GM19455 (cell line): ENCODE measurements around the gene SRP9.
"Not testable (repeated sequence)": the region's sequence is repeated elsewhere in the genome, so short reads cannot be mapped to it uniquely, and the experiment has no call there.

Experiments
- ATAC-seq: cut with Tn5 transposase; IDR thresholded peaks from one replicate; pipeline ENCODE4 v1.9.1; 2021; ENCODE audit not compliant: unreplicated experiment

Gene SRP9

DNA sequence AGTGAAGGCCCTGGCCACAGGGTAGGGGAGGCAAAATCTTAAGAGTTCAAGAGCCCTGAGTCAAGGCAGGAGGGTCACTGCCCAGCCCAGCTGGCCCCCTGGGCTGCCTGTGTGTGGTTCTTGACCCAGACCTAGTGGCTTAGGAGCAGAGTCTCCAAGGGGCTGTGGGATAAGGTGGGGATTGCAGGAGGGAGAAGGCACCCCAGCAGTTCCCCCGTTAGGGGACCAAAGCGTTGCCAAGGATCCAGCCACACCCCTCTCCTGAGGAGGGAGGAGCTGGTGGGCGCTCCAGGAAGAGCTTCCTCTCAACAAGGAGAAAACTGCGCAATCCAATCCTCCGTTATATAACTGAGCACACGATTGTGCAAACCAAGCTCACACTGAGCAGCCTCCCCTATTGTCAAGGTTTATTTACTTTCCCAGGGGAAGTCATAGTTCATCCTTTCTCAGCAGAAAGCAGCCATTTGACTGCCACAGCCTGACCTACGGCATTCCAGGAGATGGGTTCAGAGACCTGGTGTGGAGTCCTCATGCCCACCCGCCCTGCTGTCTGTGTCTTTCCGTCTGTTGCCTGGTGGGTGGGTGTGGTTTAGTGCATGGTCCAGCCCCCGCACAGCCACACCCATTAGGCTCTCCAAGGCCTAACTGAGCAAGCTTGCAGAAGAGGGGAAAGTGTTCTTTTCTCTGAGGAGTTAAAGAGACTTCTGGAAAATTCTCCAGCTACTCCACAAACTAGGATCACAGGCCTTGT is 35.8 kb downstream of the SRP9 start:
- no peak for ATAC-seq

DNA sequence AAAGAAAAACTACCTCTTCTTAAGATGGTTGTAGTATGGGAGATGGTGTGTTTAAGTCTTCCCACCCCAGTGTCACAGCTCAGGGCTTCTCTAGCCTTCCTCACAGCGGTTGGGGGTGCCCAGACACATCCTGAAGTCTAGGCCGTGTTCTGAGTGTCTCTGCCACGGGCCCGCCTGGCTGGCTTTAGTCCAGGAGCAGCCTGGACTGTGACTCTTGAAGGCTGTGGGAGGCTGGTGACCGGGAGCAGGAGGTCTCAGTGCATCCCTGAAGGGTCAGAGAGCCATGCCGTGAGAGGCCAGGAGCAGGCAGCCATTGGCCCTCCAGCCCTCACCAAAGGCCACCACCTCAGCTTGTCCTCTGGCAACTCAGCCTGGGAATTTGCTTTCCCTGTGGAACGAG is 36.8 kb downstream of the SRP9 start:
- no peak for ATAC-seq

DNA sequence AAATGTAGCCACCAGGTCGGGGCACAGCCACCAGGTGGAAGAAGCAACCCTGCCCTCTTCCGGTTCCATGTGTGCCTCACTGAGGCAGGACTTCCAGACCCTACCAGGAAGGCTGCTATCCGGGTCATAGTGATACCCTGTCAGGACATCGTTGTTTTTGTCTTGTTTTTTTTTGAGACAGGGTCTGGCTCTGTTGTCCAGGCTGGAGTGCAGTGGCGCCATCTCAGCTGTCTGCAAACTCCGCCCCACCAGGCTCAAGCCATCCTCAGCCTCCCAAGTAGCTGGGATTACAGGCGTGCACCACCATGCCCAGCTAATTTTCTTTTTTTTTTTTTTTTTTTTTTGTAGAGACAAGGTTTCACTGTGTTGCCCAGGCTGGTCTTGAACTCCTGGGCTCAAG is 37.5 kb downstream of the SRP9 start:
- not testable (repeated sequence) for ATAC-seq

DNA sequence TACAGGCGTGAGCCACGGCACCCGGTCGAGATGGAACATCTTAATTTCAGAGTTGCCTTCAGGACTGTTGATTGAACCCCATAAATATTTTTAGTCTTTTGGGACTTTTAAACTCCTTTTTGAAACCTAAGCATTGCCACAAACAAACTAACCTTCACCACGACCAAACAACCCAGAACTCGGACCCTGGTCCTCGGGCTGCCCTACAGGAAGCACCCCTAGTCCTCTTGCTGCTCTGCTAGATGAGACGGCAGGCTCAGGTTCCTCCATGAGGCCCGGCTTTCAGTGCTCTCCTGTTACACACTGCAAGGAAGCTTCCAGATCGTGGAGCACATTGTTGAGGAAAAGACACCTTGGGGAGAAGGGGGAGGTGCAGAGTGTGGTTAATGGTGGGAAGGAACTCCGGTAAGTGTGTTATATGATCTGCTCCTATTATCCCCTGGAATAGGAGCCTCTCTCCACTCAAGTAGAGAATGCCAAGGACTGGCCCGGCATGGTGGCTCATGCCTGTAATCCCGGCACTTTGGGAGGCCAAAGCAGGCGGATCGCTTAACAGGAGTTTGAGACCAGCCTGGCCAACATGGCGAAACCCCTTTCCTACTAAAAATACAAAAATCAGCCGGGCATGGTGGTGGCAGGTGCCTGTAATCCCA is 38.0 kb downstream of the SRP9 start:
- no peak for ATAC-seq

DNA sequence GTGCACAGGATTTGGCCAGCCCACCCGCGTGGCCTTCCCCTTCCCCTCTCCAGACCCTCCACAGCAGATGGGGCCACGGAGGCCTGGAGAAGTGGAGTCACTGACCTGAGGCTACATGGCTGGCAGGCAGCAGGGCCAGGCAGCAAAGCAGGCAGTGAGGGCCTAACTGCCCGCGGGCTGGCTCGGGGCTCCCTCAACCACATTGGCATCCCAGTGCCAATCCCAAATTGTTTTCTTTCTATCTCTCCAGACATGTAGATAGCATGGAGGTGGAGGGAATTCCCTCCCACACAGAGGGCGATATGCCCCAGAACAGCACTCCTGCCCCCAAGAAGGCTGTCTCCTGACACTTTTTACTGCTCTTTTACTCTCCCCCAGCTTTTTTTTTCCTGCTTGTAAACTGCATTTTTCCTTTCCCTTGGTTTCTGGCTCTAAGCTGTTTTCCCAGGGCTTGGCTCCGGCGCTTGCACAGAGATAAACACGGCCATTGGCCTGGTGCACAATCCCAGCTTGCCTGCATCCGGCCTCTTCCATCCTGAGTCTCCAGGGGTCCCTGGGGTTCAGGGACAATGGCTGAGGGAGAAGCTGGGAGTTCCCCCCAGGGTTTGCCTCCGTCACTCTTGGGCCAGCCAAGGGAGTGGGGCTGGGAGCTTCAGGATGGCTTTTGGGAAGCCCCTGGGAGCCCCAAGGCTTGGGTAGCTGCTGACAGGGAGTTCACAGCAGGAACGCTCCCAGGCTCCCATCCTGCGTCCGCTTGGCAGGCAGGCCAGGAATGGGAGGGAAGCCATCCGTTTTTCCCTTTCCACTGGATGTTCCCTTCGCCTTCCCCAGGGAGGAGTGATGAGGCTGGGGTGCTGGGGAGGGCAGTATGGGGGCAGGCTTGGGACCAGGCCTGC is 39.3 kb downstream of the SRP9 start:
- ATAC-seq: no peak

DNA sequence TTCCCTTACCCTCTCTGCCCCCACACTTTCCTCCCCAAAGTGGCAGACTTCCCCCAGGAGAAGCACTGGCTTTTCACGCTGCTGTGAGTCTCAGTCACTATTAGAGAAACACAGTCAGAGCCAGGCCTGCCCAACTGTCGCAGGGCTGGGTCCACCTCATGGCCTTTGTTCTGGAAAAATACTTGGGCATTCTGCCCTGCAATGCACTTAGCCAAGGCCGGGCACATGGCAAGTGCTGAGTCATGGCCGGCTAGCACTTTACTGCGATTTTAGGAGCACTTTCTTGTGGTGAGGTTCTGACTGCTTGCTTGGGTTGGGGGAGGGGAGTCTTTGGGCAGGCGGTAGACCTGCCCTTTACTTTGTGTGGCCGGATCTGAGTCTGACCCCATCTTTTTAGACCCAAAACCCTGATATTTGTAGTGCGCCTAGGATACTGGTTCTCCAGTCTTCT is 40.0 kb downstream of the SRP9 start:
- no peak for ATAC-seq

DNA sequence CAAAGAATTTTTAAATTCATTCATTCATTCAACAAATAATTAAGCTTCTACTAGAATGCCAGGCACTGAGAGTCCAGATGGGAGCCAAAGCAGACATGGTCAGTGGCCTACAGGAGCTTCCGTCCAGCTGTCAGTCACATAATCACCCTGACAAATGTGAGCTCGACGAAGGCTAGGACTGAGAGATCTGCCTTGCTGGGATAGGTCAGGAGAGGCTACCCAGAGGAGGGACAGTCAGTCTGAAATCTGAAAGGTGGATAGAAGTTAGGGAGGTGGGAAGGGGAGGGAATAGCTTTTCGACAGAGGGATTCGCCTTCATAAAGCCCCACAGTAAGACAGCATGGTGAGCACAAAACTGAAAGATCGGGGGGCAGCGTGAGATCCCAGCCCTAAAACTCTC is 40.6 kb downstream of the SRP9 start:
- ATAC-seq: no peak

DNA sequence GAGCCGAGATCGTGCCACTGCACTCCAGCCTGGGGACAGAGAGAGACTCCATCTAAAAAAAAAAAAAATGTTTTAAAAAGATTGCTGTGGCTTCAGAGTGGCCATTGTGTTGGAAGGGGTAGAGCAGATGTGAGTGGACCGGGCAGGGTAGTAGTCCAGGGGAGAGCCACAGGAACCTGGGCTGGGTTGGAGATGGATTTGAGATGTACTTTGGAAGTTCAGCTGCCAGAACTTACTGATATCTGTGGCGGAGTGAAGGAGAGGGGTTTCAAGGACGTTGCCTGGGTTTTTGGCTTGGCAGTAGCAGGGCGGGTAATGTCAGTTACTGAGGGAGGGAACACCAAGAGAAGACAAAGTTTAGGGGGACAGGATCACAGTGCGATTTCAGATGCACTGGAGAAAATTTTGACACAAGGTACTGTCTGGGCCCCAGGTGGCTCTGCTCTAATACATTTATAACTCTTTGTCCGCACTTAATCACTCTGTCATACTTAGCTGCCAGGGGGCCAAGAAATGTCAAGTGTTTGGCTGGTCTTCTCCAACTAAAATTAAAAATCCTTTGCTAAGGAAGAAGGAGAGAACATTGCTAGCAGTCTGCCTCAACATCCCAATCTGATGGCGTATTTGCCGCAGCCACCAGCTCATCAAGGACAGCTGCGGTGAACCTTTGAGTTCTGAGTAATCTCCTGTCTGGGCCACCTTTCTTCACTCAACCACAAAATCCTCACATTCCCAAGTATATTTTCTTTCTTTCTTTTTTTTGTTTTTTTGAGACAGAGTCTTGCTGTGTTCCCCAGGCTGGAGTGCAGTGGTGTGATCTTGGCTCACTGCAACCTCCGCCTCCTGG is 41.9 kb downstream of the SRP9 start:
- ATAC-seq: no peak

DNA sequence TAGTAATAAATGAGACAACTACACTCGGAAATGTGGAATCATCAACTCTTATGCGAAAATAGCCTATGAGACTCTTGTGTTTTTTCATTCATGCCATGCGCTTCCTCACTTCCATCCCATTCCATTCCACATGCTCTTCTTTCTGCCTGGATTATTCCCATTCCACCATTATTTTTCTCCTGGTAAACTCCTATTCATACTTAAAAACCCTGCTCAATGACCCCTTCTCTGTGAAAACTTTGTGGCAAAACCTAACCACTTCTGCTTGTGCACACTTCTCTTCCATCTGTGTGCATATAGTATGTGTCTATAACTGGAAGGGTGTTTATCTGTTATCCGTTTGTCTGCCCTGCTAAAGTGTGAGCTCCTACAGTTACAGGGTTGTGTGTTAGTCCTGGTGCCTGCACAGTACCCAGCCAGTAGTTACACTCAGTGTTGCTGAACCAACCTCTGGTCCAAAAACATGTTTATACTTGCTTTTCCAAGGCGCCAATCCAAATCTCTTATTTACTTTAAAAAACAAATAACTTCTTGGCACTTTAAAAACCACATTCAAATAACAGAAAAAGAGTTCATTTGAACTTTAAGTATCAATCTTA is 43.0 kb downstream of the SRP9 start:
- ATAC-seq: no peak

DNA sequence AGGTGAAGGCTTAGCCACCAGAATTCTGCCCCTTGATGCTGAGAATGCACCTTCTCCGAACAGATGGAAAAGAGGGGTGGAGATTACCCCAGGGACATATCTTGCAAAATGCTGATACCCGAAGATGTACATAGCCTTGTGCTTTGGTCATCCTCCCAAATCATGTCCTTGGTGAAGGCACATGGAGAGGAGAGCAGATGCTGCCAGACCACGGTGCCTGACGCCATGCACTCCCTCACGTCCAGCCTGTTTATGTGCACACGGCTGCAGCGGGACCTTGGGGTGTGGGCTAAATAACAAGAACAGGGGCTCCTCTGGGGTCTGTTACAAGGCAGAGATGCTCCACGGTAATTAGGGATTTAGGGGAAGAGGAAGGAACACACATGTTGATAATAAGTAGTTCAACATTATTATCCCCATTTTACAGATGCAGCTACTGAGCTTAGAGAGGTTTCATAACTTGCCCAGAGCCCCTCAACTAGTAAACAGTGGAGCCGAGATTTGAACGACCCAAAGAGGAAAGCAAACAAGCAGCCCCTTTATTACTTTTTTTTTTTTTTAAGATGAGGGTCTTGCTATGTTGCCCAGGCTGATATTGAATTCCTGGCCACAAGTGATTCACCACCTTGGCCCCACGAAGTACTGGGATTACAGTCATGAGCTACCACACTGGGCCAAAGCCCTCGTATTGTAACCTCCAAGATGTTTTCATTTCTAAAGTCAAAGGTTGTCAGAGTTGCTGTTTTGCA is 45.2 kb downstream of the SRP9 start:
- ATAC-seq: no peak

DNA sequence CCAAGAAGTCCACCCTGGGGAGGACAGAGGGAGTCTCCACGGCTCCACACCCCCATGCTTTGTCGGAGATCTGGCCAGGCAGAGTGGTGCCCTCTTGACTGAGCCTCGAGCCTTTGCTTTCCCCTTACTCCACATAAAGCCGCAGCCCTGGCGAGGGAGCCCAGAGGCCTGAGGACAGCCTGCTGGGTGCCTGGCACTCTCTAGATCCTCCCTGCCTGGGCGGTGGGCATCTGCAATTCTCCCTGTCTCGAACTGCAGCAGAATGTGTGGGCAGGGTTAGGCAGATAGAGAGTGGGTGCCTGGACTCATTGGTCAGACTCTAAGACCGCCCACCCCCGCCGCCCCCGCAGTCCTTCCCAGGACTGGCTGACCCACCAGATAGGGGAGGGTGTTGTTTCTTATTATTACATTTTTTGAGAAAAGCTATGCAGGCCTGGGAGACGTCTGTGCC is 46.2 kb downstream of the SRP9 start:
- ATAC-seq: no peak

DNA sequence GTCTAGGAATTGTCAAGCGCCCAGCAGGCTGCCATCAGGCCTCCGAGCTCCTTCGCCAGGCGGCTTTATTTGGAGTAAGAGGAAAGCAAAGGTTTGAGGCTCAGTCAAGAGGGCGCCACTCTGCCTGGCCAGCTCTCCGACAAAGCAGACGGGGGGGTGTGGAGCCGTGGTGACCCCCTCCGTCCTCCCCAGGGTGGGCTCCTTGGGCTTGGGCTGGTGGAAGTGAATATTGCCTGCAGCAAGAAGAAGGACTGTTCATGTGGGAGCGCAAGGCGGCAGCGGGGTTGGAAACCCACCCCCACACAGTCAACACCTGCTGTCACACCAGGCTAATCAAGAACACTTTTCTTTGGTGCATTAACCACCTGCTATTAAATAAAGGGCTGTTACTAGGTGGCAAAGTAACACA is 46.9 kb downstream of the SRP9 start:
- no peak for ATAC-seq

DNA sequence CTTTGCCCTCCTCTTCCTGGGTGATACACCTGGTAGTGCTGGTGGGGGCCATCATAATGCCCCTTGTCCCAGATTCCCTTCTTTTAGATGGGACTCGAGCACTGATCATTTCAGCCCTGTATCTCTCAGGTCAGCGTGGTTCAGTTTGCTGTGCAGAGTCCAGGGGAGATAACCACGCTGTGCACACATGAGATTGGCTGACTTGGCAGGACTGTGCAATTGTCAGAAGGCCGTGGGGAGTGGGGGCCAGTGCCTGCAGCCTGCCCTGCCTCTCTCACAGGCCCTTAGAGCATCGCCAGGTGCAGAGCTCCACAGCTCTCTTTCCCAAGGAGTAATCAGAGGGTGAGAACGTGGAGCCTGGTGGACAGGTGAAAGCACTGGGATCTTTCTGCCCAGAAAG is 47.5 kb downstream of the SRP9 start:
- ATAC-seq: no peak

DNA sequence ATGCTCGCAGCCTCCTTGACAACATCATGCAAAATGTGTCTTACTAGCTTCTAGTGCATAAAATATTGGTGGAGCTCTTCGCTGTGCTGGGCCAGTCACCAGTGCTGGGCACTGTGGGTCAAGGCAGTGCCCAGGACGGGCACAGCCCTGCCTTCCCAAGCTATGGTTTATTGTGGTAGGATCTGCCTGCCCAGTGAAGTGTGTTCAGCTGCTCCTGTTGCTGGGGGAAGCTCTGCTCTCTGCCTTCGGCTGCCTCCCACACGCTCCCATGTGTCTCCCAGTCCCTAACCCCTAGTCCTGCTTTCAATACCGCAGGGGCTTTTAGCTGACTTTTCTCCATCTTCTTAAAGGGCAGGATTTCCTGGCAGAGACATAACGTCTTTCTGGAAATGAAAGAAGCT is 48.0 kb downstream of the SRP9 start:
- ATAC-seq: no peak

DNA sequence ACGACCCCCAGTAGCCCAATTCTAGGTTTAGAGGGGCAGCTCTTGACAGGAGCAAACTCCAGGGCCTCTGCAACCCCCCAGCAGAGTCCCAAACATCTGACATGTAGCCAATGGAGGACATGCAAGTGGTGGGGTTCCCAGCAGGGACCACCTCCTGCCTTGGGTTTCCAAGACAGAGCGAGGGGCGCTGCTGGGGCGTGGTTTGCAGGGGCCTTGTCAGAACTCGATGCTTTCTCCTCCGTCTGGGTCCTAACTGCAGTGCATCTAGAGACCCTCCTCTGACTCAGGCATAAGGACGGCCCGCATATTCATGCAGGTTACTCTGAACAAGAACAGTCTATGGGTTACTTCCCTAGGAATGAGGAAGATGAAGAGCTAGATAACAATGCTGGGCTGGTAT is 49.5 kb downstream of the SRP9 start:
- no peak for ATAC-seq

DNA sequence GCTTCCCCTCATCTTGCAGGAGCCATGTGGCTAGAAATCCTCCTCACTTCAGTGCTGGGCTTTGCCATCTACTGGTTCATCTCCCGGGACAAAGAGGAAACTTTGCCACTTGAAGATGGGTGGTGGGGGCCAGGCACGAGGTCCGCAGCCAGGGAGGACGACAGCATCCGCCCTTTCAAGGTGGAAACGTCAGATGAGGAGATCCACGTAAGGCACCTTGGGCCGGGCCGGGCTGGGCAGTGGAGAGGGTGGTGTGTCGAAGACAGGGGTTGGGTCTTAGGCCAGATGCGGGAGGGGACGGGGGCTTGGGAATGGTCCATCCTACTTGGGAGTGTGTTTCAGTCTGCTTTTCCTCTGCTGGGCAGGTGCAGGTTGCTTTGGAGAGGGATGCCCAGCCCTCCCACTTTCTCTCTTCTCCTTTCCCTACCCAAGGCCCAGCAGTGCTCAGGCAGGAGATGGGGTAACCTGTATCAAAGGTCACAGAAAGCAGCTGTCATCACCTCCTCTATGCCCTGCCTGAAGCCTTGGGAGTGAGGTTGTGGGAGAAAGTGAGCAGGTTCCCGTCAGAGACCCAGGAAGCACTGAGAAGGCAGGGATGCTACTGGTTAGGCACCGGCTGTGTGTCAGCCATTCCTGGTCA is 51.2 kb downstream of the SRP9 start:
- ATAC-seq: no peak

DNA sequence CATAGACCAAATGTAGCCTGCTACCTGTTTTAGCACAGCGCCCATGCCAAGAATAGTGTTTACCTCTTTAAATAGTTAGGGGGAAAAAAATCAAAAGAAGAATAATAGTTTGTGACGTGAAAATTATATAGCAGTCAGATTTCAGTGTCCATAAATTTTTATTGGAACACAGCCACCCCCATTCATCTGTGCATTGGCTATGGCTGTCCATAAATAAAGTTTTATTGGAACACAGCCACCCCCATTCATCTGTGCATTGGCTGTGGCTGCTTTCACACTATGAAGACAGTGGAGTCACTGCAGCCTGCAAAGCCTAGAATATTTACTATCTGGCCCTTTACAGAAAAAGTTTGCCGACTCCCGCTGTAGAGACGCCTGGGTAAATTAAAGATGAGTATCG is 53.2 kb downstream of the SRP9 start:
- no peak for ATAC-seq

DNA sequence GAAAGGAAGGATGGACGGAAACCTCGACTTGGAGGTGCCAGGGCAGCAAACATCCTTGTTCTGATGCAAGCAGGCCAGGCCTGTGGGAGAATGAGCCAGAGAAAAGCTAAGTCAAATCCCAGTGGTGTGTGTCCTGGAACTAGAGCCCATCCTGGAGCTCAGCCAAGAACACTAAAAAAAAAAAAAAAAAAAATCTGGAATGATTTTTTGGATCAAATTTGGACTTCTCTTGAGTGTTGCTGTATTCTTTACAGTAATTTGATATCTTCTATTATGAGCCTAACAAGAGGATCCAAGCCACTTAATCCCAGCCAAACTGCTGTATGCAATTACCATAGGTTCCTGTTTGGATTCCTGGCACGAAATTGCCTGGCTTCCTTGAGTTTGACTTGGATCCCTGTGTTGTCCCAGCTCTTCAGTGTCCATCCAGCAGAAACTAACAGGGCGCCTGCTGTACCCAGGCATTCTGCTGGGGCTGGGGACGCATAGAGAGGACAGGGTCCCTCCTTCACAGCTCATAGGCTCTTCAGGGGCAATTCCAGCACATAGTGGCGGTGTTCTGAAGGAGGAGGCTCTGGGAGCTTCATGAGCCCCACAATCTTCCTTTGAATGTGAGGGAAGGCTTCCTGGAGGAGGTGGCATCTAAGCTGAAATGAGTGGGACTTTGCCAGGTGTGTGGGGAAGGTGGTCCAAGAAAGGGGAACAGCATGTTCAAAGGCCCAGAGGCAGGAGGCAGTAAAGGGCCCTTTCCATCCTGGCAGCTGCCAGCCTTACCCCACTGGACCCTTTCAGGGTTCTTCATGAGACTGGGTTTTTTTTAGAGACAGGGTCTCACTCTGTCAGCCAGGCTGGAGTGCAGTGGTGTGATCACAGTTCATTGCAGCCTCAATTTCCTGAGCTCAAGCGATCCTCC is 57.0 kb downstream of the SRP9 start:
- no peak for ATAC-seq
